Esophagus muscularis mucosa (tissue), 4 donors: Measurements from ENCODE around the gene TLX2. TPM values are rescaled to one million over a fixed set of nuclear protein-coding genes. Genes with fewer than 3 reads are reported as not detected.

Experiments used
- DNase-seq: peaks from one replicate; pipeline ENCODE4 v3.0.0-alpha.2; 2017; ENCODE audit errors: extremely low spot score
- H3K27ac ChIP-seq, 4 donors: fragments of 200-600 bp; sonication (generic); replicated peaks in 1 of 4; 1 replicate in 3 of 4; 2 replicates in 1 of 4; pipeline ENCODE4 v1.5.1; 2016 to 2019; ENCODE audit warnings: mild to moderate bottlenecking in 1 of 4
- H3K27me3 ChIP-seq, 4 donors: fragments of 200-600 bp; sonication (generic); one replicate each; pipeline versions ENCODE4 v1.5.1 to v1.6.0; 2016 to 2019
- H3K36me3 ChIP-seq, 4 donors: fragments of 200-600 bp; sonication (generic); one replicate each; pipeline ENCODE4 v1.5.1; 2016 to 2019
- H3K4me1 ChIP-seq, 4 donors: fragments of 200-600 bp; sonication (generic); one replicate each; pipeline ENCODE4 v1.5.1; 2016 to 2019
- H3K4me3 ChIP-seq, 4 donors: fragments of 200-600 bp; sonication (generic); 1 replicate in 2 of 4; 2 replicates in 2 of 4; pipeline ENCODE4 v1.5.1; 2016 to 2019; ENCODE audit warnings: mild to moderate bottlenecking in 4 of 4, moderate library complexity in 1 of 4
- H3K9me3 ChIP-seq, 4 donors: fragments of 200-600 bp; sonication (generic); 1 replicate in 3 of 4; 2 replicates in 1 of 4; pipeline ENCODE4 v1.5.1; 2016 to 2019
- CTCF ChIP-seq, 3 experiments: fragments of 200-600 bp in 2 of 3; fragments of 450-650 bp in 1 of 3; sonication (generic) in 2 of 3; IDR thresholded peaks; one replicate each; pipeline ENCODE4 v1.5.1; 2017 to 2019; ENCODE audit warnings: antibody characterized with exemption in 3 of 3, mild to moderate bottlenecking in 2 of 3, moderate library complexity in 1 of 3
- EP300 ChIP-seq: sonication (generic); formaldehyde crosslinking; IDR thresholded peaks from one replicate; pipeline ENCODE4 v1.6.1; 2017; ENCODE audit warnings: antibody characterized with exemption
- POLR2A ChIP-seq: fragments of 450-650 bp; IDR thresholded peaks from one replicate; pipeline ENCODE4 v1.6.1; 2017; ENCODE audit warnings: antibody characterized with exemption, moderate library complexity, mild to moderate bottlenecking, low read depth
- POLR2AphosphoS5 ChIP-seq, 2 donors: sonication (generic); formaldehyde crosslinking; IDR thresholded peaks; one replicate each; pipeline ENCODE4 v1.6.1; 2017; ENCODE audit warnings: antibody characterized with exemption in 2 of 2
- WGBS: methylation state at CpG from one replicate; pipeline ENCODE4 v1.1.5; 2018; 5-methylcytosine and 5-hydroxymethylcytosine counted together
- intact Hi-C: fragments of 100-400 bp; cut with DNase I; formaldehyde crosslinking; loops from one replicate; pipeline ENCODE4 v1.15.1; 2023
- total RNA-seq, 4 donors: library from RNA; depleted of rRNA; stranded (reverse); fragments of >200 nt; gene quantifications; one replicate each; pipeline versions ENCODE4 v1.1.0 to v1.2.1, GENCODE V29; 2016

TLX2 gene
- total RNA-seq, 4 donors from 2014 or later: 0.42 to 0.99 (median 0.84) TPM; not detected in 1

GRCh38 chr2:74499940-74500577 lies 14.2 kb upstream of the TLX2 start:
- H3K4me3 ChIP-seq: no peak overlapping the region
- H3K4me1 ChIP-seq: peaks cover 42 to 60% (median 53%) of the 10 kb centered on the region in 4 donors
- intact Hi-C loops: no loop called here
- H3K27ac ChIP-seq: no peak overlapping the region
- TF ChIP-seq EP300: no peak
- TF ChIP-seq CTCF (IDR thresholded peaks at IDR 0.05): no peak
- no peak for TF ChIP-seq POLR2AphosphoS5 (IDR thresholded peaks at IDR 0.05)
- TF ChIP-seq POLR2A: no peak
- H3K9me3 ChIP-seq: no peaks in the 10 kb centered on the region
- H3K27me3 ChIP-seq: peaks cover 0 to 80% (median 51%) of the 10 kb centered on the region in 4 donors
- DNase-seq: no peak
- WGBS: 50% methylated on average over 14 of the region's 15 CpGs
- peaks cover 0 to 8% (median 6%) of the 10 kb centered on the region in 4 donors for H3K36me3 ChIP-seq

- no peak overlapping the region for H3K4me3 ChIP-seq
- peaks cover 0 to 13% (median 11%) of the 10 kb centered on the region in 4 donors for H3K36me3 ChIP-seq
- TF ChIP-seq CTCF (IDR thresholded peaks at IDR 0.05): no peak
- no peak for TF ChIP-seq POLR2AphosphoS5 (IDR thresholded peaks at IDR 0.05)
- no peak for TF ChIP-seq POLR2A
- TF ChIP-seq EP300: no peak
- peaks cover 0 to 85% (median 51%) of the 10 kb centered on the region in 4 donors for H3K27me3 ChIP-seq
- no peak for DNase-seq
- no peaks in the 10 kb centered on the region for H3K9me3 ChIP-seq
- intact Hi-C loops: no loop called here
- peaks cover 46 to 63% (median 58%) of the 10 kb centered on the region in 4 donors for H3K4me1 ChIP-seq
- H3K27ac ChIP-seq: no peak overlapping the region
These were observed 13.7 kb upstream of the TLX2 start for GRCh38 chr2:74500578-74500946.

GRCh38 chr2:74501335-74502071 lies 12.7 kb upstream of the TLX2 start:
- Histone ChIP-seq H3K4me1 (peaks cover 55 to 72% (median 67%) of the 10 kb centered on the region in 4 donors), H3K4me3 (peak overlapping the region in 1 of 4 donors; percentile 56), H3K9me3 (no peaks in the 10 kb centered on the region), H3K27ac (no peak overlapping the region), H3K36me3 (peaks cover 0 to 21% (median 18%) of the 10 kb centered on the region in 4 donors), H3K27me3 (peaks cover 0 to 93% (median 51%) of the 10 kb centered on the region in 4 donors)
- TF ChIP-seq CTCF (IDR thresholded peaks at IDR 0.05) (no peak), POLR2A (no peak), EP300 (no peak), POLR2AphosphoS5 (IDR thresholded peaks at IDR 0.05) (no peak)
- DNase-seq: no peak
- intact Hi-C loops: loop anchor here (2.0 kb wide), 1 partner anchor 27 kb away; the partner anchor contains the start of genes AUP1 and HTRA2
- WGBS: 79% methylated on average over 18 of the region's 18 CpGs

- DNase-seq: no peak
- Histone ChIP-seq H3K27ac (peak overlapping the region; percentile 58 to 77 (median 72)), H3K4me1 (peaks cover 57 to 78% (median 73%) of the 10 kb centered on the region in 4 donors), H3K27me3 (peaks cover 0 to 87% (median 50%) of the 10 kb centered on the region in 4 donors), H3K36me3 (peaks cover 0 to 21% (median 18%) of the 10 kb centered on the region in 4 donors), H3K9me3 (no peaks in the 10 kb centered on the region), H3K4me3 (peak overlapping the region; percentile 52 to 66 (median 56))
- intact Hi-C loops: loop anchor here (2.0 kb wide), 1 partner anchor 27 kb away; the partner anchor contains the start of genes AUP1 and HTRA2
- no peak for TF ChIP-seq EP300
- TF ChIP-seq POLR2A: no peak
- TF ChIP-seq CTCF (IDR thresholded peaks at IDR 0.05): no peak
- no peak for TF ChIP-seq POLR2AphosphoS5 (IDR thresholded peaks at IDR 0.05)
- 32% methylated on average over 31 of the region's 32 CpGs for WGBS
These were observed 12.0 kb upstream of the TLX2 start for GRCh38 chr2:74502147-74502719.
